GM19035 (cell line): ENCODE results near the gene NELL1.

Source experiments
- ATAC-seq: cut with Tn5 transposase; IDR thresholded peaks from one replicate; pipeline ENCODE4 v1.9.1; 2021; ENCODE audit not compliant: unreplicated experiment

NELL1 gene

GRCh38 chr11:20864628-20865027, 195.2 kb downstream of the NELL1 start:
- ATAC-seq = no peak

- no peak for ATAC-seq
Measured at GRCh38 chr11:20865161-20865560, 195.8 kb downstream of the NELL1 start.

- ATAC-seq = no peak
Measured at GRCh38 chr11:20869123-20869522, 199.7 kb downstream of the NELL1 start.

GRCh38 chr11:20873054-20873453, 203.7 kb downstream of the NELL1 start:
- ATAC-seq = no peak

- ATAC-seq = no peak
Measured at GRCh38 chr11:20874358-20874757, 205.0 kb downstream of the NELL1 start.

- ATAC-seq = no peak
Measured at GRCh38 chr11:20875889-20876288, 206.5 kb downstream of the NELL1 start.

- no peak for ATAC-seq
Measured at GRCh38 chr11:20876738-20877137, 207.4 kb downstream of the NELL1 start.

- ATAC-seq = no peak
Measured at GRCh38 chr11:20880094-20880493, 210.7 kb downstream of the NELL1 start.

- ATAC-seq = no peak
Measured at GRCh38 chr11:20881328-20882079, 212.1 kb downstream of the NELL1 start.

- ATAC-seq = no peak
Measured at GRCh38 chr11:20887137-20887536, 217.8 kb downstream of the NELL1 start.

GRCh38 chr11:20894296-20894695, 224.9 kb downstream of the NELL1 start:
- no peak for ATAC-seq

GRCh38 chr11:20909995-20910726, 240.8 kb downstream of the NELL1 start:
- no peak for ATAC-seq

GRCh38 chr11:20910733-20911132, 241.3 kb downstream of the NELL1 start:
- ATAC-seq = no peak

GRCh38 chr11:20912065-20912821, 242.9 kb downstream of the NELL1 start:
- ATAC-seq = no peak

GRCh38 chr11:20912922-20913512, 243.6 kb downstream of the NELL1 start:
- no peak for ATAC-seq

GRCh38 chr11:20917306-20917705, 247.9 kb downstream of the NELL1 start:
- no peak for ATAC-seq

- ATAC-seq = no peak
Measured at GRCh38 chr11:20926799-20927540, 257.6 kb downstream of the NELL1 start.

GRCh38 chr11:20931029-20931428, 261.6 kb downstream of the NELL1 start:
- no peak for ATAC-seq

GRCh38 chr11:20933086-20933485, 263.7 kb downstream of the NELL1 start:
- no peak for ATAC-seq

- no peak for ATAC-seq
Measured at GRCh38 chr11:20933958-20934357, 264.6 kb downstream of the NELL1 start.

GRCh38 chr11:20934516-20934915, 265.1 kb downstream of the NELL1 start:
- no peak for ATAC-seq
